Neutrophil (primary cell): Measurements from ENCODE around the gene UBE2L5.

Experiments
- H3K27ac ChIP-seq: fragments of 200-600 bp; sonication (generic); 2 replicates; pipeline ENCODE4 v1.5.1; 2016; ENCODE audit warnings: mild to moderate bottlenecking, moderate library complexity
- H3K27me3 ChIP-seq: fragments of 200-600 bp; sonication (generic); 2 replicates; pipeline ENCODE4 v1.6.0; 2016; ENCODE audit warnings: mild to moderate bottlenecking
- H3K36me3 ChIP-seq: fragments of 200-600 bp; sonication (generic); 2 replicates; pipeline ENCODE4 v1.5.1; 2017
- H3K4me1 ChIP-seq, 2 experiments: fragments of 200-600 bp in 1 of 2; sonication (generic) in 1 of 2; 1 replicate in 1 of 2; 2 replicates in 1 of 2; pipeline versions ENCODE4 v1.5.1 to v1.6.1; 2013 to 2016; ENCODE audit warnings: low read depth in 1 of 2, low read length in 1 of 2, mild to moderate bottlenecking in 1 of 2, moderate library complexity in 1 of 2; ENCODE audit not compliant: control insufficient read depth in 1 of 2, insufficient read depth in 1 of 2
- H3K4me3 ChIP-seq, 2 experiments: fragments of 200-600 bp in 1 of 2; sonication (generic) in 1 of 2; 1 replicate in 1 of 2; 2 replicates in 1 of 2; pipeline ENCODE4 v1.5.1; 2013 to 2016; ENCODE audit warnings: low read depth in 1 of 2, low read length in 1 of 2, mild to moderate bottlenecking in 1 of 2, moderate library complexity in 1 of 2
- H3K9me3 ChIP-seq: fragments of 200-600 bp; sonication (generic); 2 replicates; pipeline ENCODE4 v1.5.1; 2016
- CTCF ChIP-seq: fragments of 200-600 bp; sonication (generic); IDR thresholded peaks from 2 replicates; pipeline ENCODE4 v1.5.1; 2016; ENCODE audit warnings: antibody characterized with exemption

Gene UBE2L5

GRCh38 chr13:30400376-30400775, 21.9 kb upstream of the UBE2L5 start:
- no peaks in the 10 kb centered on the region for H3K27me3 ChIP-seq
- TF ChIP-seq CTCF = no peak
- H3K27ac ChIP-seq = no peak overlapping the region
- H3K4me1 ChIP-seq = peaks cover 4 to 5% of the 10 kb centered on the region in 2 experiments
- no peak overlapping the region for H3K4me3 ChIP-seq
- no peaks in the 10 kb centered on the region for H3K36me3 ChIP-seq
- no peaks in the 10 kb centered on the region for H3K9me3 ChIP-seq

GRCh38 chr13:30401347-30401746, 20.9 kb upstream of the UBE2L5 start:
- Histone ChIP-seq H3K4me3 (no peak overlapping the region), H3K27ac (no peak overlapping the region), H3K27me3 (no peaks in the 10 kb centered on the region), H3K9me3 (no peaks in the 10 kb centered on the region), H3K4me1 (no peaks in the 10 kb centered on the region), H3K36me3 (no peaks in the 10 kb centered on the region)
- TF ChIP-seq CTCF = no peak

GRCh38 chr13:30403456-30403855, 18.8 kb upstream of the UBE2L5 start:
- Histone ChIP-seq H3K36me3 (no peaks in the 10 kb centered on the region), H3K27ac (no peak overlapping the region), H3K4me1 (peaks cover 5 to 7% of the 10 kb centered on the region in 2 experiments), H3K4me3 (no peak overlapping the region), H3K9me3 (no peaks in the 10 kb centered on the region), H3K27me3 (no peaks in the 10 kb centered on the region)
- no peak for TF ChIP-seq CTCF

GRCh38 chr13:30404207-30404606, 18.1 kb upstream of the UBE2L5 start:
- no peaks in the 10 kb centered on the region for H3K27me3 ChIP-seq
- H3K4me1 ChIP-seq = peaks cover 12 to 13% of the 10 kb centered on the region in 2 experiments
- no peak for TF ChIP-seq CTCF
- H3K4me3 ChIP-seq = no peak overlapping the region
- H3K27ac ChIP-seq = no peak overlapping the region
- no peaks in the 10 kb centered on the region for H3K36me3 ChIP-seq
- no peaks in the 10 kb centered on the region for H3K9me3 ChIP-seq

- Histone ChIP-seq H3K4me1 (peaks cover 33% of the 10 kb centered on the region in 2 experiments), H3K27me3 (no peaks in the 10 kb centered on the region), H3K9me3 (no peaks in the 10 kb centered on the region), H3K4me3 (no peak overlapping the region), H3K36me3 (no peaks in the 10 kb centered on the region), H3K27ac (no peak overlapping the region)
- no peak for TF ChIP-seq CTCF
Measured at GRCh38 chr13:30406779-30407416, 15.4 kb upstream of the UBE2L5 start.
